Epidermal melanocyte (primary cell): ENCODE data around the gene RPSA.
"Not testable (repeated sequence)": the region's sequence is repeated elsewhere in the genome, so short reads cannot be mapped to it uniquely, and the experiment has no call there.

ENCODE experiments used
- DNase-seq: peaks from one replicate; pipeline ENCODE4 v3.0.0; 2011; ENCODE audit warnings: low spot score; ENCODE audit not compliant: insufficient read length

The RPSA gene

DNA sequence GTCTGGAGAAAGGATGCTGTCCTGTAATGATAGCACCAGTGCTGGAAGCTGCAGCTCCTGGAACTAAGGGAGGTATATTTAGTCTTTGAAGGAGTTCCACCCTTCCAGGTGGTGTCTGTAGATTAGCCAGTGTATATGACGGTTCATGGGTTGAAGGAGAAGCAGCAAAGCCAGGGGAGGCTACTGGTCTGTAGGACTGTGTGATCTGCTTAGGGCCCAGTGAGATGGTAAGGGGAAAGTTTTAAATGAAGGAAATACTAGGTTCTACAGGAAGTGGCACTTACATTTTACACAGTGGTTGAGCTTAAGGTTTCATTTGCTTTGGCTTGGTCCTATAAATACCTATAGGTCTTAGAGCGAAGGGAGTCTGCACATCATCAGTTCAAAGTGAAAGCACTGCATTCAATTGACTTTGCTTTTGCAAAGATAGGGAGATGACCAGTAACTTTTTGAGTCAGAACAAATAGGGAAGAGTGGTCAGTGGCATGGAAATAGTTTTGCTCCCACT, 17.7 kb upstream of the RPSA start:
- no peak for DNase-seq

DNA sequence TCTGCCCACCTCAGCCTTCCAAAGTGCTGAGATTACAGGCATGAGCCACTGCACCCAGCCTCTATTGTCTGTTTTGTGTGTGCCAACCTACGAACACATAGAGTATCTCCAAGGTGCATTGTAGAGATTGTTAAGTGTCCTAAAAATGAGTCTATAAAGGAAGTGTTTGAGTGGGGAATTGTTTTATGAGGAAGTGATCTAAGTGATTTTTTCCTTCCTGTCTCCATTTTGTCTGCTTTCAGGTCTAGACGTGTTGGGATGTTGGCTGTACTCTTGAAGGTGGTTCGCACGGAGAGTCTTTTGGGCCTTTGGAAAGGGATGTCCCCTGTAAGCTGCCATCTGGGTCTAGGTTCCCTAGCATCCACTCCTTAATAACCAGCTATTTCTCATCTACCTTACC, 16.3 kb upstream of the RPSA start:
- DNase-seq, result no peak

DNA sequence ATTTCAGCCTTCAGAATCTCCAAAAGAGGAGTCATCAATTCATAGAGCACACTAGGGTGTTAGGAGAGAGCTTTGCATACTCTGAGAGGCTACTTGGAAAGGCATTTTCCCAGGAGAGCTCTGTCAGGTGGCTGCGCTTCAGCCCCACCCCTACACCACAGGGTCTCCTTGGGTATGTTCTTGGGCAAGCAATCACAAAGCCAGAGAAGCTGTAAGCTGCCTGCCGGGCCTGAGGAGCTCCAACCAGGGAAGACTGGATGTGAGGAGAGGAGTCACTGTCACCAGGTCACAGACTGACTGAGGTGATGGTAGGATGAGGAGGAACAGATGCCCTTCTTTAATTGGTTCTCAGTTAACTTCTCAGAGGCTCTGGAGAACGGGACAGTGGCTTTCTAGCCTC, 9.8 kb upstream of the RPSA start:
- no peak for DNase-seq

DNA sequence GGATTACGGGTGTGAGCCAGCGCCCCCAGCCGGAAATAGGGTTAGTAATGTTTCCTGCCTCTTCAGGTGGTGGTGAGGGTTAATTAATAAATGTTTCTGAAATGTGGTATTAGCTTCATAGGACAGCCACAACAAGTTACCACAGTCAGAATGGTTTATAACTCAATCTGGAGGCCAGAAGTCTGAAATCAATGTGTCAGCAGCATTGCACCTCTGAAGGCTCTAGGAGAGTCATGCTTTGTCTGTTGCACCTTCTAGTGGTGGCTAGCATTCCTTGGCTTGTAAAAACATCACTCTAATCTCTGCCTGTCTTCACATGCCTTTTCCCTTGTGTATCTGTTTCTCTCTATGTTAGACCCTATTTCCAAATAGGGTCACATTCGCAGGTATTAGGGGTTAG, 7.8 kb upstream of the RPSA start:
- DNase-seq, result no peak

DNA sequence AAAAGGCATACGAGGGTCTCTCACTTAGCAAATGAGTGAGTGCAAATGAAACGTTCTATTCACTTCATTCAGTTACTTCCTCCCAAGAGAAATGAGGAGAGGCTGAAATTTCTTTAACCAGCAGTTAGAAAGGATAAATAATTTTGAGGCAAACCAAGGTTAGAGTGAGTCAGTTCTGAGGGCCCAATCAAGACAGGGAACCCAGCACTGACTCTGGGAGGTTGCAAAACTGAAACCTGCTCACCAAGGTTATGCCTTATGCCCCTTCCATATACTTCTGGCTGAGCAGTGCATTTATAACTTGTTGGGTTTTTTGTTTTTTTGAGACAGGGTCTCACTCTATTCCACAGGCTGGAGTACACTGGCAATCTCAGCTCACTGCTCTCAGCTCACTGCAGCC, 4.5 kb upstream of the RPSA start:
- no peak for DNase-seq

DNA sequence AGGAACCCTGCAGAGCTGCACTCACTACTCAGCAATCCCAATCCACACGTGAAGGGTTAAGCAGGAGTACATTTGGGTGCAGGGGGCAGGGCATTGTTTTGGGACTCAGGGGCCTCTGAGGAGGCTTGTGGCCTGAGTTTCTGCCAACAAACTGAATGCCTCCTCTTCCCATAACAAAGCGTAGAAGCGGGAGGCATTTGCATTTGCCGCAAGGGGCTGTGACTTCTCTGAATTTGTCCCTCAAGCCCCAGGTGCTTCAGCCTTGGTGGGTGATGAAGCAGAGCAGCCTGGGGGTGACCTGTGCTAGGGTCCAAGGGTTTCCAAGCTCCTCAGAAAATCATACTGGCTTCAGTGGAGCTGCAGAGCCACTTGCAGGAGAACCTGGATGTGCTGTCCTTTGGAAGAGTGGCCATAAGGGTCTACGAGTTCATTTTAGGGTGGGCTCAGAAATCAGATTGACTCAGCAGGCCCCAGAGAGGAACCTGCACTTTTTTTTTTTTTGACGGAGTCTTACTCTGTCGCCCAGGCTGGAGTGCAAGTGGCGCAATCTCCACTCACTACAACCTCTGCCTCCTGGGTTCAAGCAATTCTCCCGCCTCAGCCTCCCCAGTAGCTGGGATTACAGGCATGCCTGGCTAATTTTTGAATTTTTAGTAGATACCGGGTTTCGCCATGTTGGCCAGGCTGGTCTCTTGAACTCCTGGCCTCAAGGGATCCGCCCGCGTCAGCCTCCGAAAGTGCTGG, 1.4 kb upstream of the RPSA start:
- DNase-seq, result no peak

DNA sequence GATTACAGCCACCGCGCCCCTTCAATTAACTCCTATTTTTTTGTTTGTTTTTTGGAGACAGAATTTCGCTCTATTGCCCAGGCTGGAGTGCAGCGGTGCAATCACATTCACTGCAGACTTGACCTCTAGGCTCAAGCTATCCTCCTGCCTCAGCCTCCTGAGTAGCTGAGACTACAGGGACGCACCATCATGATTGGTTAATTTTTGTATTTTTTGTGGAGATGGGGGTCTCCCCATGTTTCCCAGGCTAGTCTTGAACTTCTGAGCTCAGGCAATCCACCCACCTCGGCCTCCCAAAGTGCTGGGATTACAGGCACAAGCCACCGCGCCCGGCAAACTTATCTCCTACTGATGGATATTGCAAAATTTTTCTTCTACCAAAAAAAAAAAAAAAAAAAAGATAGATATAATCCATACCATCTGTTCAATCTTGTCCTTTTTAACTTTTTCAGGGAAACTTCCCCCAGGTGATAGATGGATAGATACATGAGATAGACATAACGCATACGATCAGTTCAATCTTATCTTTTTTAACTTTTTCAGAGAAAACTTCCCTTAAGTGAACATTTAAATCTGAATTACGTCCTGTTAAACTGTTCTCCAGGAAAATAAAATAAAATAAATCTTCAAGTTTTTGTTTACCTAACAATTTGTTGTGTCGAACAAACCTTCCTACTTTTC, 693 bp upstream of the RPSA start:
- DNase-seq, result no peak

DNA sequence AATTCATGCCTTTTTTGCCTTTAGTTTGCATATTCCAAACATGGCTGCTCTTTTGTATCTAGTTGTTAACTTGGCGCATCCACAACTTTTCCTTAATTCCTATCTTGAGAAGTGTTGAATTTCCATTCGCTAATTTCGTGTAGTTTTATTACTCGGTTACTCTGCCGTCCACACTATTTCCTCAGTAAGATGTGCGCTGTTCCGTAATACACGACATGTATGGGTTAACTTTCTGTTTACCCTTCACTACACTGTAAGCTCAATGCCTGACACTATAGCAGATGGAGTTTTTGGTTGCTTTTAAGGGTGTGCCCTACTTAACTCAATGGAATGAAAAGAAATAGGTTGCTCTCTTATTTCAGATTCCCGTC, 724 bp downstream of the RPSA start:
- no peak for DNase-seq

DNA sequence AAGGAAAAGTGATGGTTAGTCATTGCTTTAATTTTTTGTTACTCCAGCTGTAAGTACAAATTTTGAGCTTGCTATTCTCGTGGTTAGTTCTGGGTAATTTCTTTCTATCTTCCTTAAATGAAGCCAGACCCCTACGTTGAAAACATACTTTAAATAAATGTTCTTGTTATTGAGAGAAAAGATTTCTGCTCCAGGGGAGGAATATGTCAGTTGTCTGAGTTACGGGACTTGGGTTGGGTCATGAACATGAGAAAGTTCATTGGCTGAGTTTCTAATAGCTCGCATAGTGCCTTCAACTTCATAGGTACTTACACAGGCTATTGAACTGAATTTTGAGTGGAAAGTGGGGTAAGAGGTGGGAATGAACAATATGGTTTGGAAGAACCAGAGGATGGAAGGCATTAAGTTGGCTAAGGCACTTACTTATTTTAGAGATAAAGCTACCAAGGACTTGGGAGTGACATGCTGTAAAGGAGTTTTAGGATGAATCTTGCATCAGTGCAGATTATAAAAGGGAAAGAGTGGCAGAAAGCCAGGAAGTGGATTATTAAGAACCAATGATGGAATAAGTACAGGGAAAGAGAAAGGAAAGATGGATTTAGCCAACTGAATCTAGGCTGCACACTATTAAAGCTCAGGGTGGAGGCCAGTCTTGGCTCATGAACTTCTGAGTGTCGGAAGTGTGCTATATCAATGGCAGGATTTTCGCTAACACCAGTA, 1.4 kb downstream of the RPSA start:
- DNase-seq, result no peak

DNA sequence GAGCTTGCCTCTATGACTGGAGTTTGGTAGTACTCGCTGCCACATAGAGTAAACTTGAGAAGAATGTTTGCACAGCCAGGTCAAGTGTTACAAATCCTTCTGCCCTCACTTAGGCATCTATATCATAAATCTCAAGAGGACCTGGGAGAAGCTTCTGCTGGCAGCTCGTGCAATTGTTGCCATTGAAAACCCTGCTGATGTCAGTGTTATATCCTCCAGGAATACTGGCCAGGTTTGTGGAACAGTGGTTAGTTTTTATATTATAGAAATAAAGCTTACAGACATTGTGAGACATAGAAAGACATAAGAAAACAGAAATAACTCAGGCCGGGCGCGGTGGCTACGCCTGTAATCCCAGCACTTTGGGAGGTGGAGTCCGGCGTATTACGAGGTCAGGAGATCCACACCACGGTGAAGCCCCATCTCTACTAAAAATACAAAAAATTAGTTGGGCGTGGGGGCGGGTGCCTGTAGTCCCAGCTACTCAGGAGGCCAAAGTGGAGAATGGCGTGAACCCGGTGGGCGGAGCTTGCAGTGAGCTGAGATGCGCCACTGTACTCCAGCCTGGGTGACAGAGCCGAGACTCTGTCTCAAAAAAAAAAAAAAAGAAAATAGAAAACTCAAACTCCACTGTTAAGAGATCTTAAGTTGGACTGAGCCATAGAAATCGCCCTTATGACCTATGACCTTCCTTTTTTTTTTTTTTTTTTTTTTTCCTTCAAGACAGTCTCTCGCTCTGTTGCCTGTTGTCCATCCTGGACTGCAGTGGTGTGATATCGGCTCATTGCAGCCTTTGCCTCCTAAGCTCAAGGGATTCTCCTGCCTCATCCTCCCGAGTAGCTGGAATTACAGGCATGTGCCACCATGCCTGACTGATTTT, 2.2 kb downstream of the RPSA start:
- DNase-seq, result no peak

DNA sequence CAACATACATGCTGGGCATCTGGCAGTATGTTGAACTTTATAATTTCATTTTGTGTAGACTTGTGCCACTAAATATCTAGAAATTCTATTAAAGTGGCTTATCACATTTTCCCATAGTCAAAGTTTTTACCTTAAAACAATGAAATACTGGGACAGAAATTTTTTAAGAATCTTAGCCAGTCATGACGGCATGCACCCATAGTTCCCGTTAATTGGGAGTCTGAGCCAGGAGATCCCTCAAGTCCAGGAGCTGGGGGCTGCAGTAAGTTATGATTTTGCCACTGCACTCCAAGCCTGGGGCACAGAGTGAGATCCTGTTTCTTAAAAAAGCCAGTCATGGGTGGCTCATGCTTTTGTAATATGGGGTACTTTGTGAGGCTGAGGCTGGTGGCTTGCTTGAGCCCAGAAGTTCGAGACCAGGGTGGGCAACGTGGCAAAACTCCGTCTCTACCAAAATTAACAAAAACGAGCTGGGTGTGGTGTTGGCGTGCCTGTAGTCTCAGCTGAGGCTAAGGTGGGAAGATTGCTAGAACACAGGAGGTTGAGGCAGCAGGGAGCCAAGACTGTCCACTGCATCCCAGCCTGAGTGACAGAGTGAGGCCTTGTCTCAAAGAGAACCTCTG, 3.1 kb downstream of the RPSA start:
- no peak for DNase-seq

DNA sequence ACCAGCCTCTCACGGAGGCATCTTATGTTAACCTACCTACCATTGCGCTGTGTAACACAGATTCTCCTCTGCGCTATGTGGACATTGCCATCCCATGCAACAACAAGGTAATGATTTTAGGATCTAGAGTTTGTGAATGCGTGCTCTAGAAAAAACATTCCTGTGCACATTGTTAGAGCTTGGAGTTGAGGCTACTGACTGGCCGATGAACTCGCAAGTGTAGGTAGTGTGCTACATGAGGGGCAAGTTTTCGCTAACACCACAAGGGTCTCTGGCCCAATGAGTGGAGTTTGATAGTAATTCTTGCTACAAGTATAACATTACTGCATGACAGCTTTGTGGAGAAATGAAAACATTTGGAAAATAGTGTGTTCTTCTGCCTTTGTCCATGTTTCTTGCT, 4.4 kb downstream of the RPSA start:
- DNase-seq, result no peak

DNA sequence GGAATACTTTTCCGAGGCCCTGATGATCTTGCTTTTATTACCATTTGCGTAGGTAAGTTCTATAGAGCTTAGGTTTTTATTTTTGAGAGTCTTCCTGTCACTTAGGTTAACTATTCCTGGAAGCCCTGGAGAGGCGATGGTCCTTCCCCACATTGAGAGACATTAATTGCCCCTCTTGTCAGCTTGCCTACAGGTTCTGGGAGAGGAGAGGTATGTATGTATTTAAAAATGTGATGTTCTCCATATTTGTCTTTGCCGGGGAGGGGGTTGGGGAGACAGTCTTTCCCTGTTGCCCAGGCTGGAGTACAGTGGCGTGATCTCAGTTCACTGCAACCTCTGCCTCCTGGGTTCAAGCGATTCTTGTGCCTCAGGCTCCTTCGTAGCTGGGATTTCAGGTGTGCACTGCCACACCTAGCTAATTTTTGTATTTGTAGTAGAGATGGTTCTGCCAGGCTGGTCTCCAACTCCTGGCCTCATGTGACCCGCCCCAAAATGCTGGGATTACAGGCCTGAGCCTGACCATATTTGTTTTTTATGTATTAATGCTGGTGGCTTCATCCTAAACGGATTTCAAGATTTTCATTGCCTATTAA, 6.2 kb downstream of the RPSA start:
- no peak for DNase-seq

DNA sequence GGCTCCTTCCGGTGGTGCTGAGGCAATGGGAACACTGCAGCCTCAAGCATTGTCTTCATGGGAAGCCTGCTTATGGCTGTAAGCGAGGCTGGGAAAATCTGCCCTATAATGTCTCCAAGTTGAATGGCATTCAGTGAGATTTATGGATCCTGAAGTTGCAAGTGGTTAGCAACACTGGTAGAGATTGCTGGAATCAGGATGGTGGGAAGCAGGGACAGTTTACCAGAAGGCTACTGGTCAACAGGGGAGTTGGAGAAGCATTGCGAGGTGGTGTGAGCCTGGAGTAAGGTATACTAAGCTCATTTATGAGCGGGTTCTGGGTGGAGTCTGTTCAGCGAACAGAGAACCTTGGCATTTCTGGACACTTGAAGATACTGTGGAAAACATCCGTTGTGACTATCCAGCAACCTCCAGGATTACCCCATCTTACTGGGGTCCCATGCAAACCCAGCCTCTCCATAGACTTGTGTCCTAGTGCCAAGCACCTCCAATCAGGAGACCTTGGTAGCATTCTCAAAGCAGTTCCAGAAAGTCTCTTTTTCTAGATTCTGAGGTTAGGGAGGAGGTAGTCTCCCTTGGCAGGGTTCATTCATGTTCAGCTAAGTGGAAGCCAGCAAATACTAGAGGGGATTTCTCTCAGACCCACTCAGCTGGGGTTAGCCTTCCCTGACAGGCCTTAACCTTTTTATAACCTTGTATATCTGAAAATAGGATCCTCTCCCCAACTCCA, 7.3 kb downstream of the RPSA start:
- no peak for DNase-seq

DNA sequence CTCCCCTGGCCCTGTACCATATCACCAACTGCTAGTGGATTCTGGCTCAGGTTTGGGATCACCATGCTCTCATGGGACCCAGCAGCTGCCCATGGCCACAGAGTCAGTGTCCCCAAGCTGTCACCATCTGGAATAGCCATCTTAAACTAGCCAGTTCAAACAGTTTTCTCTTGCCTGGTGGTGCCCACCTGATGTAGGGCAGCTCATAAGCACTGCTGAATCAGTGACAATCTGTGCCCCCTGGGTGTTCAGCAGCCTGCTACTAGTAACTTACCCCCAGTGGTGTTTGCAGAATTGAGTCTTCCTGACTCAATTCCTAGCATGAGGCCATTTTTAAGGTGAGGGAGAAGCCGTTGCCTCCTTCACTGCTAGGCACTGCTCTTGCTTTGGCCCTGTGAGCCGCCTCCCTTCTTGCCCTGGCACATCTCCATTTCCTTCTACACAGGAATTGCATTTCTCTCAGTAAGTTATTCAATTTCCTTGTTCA, 7.9 kb downstream of the RPSA start:
- no peak for DNase-seq

DNA sequence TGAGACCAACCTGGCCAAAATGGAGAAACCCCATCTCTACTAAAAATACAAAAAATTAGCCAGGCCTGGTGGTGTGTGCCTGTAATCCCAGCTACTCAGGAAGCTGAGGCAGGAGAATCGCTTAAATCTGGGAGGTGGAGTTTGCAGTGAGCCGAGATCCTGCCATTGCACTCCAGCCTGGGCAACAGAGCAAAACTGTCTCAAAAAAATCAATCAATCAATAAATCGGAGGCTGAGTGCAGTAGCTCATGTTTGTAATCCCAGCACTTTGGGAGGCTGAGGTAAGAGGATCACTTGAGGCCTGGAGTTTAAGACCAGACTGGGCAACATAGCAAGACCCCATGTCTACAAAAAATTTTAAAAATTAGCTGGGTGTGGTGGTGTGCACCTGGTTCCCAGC, 8.8 kb downstream of the RPSA start:
- not testable (repeated sequence) for DNase-seq

DNA sequence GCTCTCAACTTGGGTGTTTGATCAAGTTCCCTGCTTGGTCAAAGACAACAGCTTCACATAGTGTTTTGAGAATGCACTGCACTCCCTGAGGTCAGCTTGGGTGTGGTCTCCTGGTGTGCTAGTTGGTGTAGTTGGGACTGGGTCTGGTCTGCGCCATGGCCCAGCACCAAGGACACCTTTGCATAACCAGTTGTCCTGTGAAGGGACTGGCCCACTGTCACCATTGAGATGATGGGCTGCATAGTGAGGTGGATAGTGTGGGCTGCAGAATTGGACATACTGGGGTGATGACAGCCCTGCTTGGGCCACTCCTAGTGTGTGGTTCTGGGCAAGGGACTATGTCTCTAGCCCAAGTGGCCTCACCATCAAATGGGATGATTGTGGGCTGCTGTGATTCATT, 9.5 kb downstream of the RPSA start:
- no peak for DNase-seq

DNA sequence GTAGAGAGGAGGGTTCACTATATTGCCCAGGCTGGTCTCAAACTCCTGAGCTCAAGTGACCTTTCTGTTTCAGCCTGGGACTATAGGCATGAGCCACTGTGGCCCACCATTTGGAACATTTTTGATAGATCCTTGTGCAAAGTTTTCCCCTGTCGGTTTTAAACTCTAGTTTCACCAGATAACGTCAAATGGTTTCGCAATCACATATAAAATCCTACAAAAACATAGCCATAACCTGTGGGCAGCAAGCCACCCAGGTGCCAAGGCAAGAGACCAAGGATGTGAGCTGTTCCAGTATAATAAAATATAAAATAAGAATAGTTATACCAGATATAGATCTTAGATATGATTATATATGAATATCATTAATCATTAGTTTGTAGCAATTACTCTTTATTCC, 10.5 kb downstream of the RPSA start:
- not testable (repeated sequence) for DNase-seq

DNA sequence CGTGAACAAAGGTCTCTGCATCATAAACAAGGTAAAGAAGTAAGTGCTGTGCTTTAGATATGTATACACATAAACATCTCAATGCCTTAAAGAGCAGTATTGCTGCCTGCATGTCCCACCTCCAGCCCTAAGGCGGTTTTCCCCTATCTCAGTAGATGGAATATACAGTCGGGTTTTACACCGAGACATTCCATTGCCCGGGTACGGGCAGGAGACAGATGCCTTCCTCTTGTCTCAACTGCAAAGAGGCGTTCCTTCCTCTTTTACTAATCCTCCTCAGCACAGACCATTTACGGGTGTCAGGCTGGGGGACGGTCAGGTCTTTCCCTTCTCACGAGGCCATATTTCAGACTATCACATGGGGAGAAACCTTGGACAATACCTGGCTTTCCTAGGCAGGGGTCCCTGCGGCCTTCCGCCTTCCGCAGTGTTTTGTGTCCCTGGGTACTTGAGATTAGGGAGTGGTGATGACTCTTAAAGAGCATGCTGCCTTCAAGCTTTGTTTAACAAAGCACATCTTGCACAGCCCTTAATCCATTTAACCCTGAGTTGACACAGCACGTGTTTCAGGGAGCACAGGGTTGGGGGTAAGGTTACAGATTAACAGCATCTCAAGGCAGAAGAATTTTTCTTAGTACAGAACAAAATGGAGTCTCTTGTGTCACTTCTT, 12.2 kb downstream of the RPSA start:
- DNase-seq, result not testable (repeated sequence)
